GM18526 (cell line): Measurements from ENCODE around the gene WDR38.
A peak's percentile ranks its signal among the peaks of the same experiment; 100 is the strongest.

Source experiments
- POLR2A ChIP-seq: IDR thresholded peaks from 3 replicates; pipeline ENCODE4 v1.6.1; 2011; ENCODE audit not compliant: insufficient read length; ENCODE audit errors: extremely low read depth

The WDR38 gene

DNA sequence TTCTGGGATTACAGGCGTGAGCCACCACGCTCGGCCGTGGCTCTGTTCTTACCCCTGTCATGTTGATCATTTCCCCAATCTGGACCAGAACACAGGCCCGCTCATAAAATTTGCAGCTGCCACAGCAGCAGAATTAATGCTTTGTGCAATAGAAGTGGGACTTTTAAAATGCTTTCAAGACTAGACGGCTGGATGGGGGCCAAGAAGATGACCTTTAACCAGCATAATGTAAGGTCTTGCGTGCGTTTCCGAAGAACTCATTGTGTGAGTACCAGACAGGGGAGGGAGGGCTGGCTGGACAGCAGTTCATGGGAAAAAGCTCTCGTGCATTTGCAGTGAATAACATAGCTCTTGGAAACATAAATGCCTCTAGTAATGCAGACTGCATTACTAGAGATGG, 3.5 kb upstream of the WDR38 start:
- no peak for TF ChIP-seq POLR2A

DNA sequence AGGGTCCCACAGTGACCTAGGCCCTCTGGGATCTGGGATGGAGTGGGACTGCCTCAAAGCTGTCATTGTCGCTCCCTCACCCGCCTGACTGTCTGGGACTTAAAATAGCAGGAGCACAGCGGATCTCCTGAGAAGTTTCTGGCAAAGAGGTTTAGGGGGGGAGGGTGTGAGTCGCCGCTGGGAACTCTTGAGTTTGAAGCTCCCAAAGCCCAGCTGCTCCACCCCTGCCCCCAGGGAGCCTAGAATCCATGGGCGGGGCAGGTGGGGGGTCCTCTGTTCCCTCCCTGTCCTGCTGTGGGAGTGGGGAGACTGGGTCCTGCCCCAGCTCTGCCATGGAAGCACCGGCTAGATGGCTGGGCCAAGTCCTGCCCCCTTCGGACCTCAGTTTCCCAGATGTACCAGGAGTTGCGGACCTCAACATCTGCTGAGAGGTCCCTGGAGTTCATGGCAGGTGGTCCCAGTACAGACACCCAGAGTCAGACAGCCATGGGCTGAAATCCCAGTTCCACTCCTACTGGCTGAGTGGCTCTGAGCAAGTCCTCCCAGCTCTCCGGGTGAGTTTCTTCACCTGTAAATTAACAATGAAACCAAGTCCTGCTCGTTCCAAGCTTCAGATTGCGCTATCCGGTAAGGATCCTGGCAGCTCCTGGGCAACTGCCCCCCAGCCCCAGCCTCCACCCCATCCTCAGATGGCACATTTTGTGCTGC, 985 bp upstream of the WDR38 start:
- TF ChIP-seq POLR2A: no peak

- no peak for TF ChIP-seq POLR2A
Observed at GRCh38 chr9:124853605-124854143, 414 bp downstream of the WDR38 start.

DNA sequence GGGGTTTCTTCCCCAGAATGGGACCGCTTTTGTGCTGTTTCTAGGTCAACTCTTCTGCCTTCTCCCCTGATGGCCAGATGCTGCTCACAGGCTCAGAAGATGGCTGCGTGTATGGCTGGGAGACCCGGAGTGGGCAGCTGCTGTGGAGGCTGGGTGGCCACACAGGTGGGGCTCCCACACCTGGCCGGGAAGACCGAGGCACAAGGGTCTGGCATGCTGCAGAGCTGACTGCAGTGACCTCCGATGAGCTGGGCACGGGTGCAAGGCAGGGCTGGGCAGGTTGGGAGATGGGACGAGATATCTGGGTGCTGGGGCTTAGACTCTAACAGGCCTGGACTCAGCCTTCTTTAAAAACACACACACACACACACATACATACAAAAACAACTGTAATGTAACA, 901 bp downstream of the WDR38 start:
- TF ChIP-seq POLR2A: no peak

DNA sequence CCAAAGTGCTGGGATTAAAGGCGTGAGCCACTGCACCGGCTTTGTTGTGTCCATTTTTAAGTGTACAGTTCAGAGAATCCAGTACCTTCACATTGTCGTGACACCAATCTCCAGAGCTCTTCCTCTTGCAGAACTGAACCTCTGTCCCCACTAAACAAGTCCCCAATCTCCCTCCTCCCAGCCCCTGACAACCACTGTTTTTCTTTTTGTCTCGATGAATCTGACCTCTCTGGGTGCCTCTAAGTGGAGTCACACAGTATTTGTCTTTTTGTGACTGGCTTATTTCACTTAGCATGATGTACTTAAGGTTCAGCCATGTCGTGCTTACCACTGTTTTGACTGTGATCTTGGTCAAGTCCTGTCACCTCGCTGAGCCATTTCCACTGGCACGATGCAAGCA, 1.6 kb downstream of the WDR38 start:
- no peak for TF ChIP-seq POLR2A

DNA sequence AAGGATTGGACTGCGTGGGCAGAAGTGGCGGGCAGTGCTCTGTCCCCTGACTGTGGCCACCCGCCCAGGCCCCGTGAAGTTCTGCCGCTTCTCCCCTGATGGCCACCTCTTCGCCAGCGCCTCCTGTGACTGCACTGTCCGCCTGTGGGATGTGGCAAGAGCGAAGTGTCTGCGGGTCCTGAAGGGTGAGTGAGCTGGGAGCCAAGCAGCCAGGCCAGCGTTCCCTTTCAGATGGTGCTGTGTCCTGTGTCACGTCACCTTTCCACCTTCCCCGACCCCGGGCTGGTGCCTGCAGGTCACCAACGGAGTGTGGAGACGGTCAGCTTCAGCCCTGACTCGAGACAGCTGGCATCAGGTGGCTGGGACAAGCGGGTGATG, 2.3 kb downstream of the WDR38 start:
- TF ChIP-seq POLR2A: no peak

GRCh38 chr9:124855944-124856765, 2.9 kb downstream of the WDR38 start:
- TF ChIP-seq POLR2A: no peak

DNA sequence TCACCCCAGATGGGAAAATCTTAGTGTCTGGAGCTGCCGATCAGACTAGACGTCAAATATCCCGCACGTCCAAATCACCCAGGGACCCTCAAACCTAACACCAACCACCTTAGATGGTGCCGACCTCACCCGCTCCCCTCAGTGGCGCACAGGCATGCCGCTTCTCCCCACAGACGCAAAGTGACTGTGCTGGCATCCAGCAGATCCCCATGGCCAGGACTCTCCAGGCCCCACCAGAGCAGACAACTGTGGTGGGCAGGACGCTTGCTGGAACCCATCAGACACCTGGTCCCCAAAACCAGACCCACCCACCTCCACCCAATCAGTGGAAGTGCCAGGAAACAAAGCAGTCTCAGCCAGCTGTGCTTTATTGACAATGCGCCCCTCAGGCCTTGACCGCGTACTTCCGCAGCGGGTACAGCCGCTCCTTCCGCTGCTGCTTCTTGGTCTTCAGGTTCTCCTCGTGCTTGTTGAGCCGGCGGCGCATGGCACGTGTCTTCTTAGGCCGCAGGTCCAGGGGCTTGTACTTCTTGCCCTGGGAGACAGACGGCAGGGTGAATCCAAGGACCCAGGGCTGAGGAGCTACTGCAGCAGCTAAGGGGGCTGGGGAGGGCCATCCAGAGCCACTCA, 4.4 kb downstream of the WDR38 start:
- TF ChIP-seq POLR2A: no peak

DNA sequence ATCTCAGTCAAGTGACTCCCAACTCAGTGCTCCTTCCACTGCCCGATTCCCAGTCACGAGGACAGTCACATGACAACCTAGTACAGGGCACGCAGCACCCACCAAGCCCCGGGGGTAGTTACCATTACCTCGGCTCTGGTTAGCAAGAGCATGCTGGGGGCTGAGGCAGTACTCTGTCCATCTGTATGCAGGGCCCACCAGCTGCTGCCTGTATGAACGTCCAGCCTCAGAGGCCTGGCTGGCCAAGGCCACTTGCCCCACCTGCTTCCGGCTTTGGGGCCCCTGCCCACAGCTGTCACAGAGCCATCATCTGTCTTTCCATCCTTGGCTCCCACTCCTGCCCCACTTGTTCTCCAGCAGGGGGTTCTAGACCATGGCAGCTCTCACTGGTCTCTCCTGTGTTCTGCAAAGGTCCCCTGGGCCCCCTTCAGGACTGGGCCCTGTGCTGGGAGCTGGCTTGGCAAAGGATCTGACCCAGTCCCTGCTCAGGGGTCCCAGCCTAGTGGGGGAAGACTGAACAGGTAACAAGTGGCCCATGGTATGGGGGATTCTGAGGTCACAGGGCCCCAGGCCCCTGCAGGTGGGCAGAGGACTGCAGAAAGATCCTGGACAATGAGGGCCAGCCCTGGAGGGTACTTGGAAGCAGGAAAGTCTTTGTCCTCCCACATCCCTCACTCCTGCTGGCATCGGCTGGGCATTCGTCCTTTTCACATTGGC, 5.2 kb downstream of the WDR38 start:
- no peak for TF ChIP-seq POLR2A

GRCh38 chr9:124859803-124860581, 6.7 kb downstream of the WDR38 start:
- TF ChIP-seq POLR2A: no peak

DNA sequence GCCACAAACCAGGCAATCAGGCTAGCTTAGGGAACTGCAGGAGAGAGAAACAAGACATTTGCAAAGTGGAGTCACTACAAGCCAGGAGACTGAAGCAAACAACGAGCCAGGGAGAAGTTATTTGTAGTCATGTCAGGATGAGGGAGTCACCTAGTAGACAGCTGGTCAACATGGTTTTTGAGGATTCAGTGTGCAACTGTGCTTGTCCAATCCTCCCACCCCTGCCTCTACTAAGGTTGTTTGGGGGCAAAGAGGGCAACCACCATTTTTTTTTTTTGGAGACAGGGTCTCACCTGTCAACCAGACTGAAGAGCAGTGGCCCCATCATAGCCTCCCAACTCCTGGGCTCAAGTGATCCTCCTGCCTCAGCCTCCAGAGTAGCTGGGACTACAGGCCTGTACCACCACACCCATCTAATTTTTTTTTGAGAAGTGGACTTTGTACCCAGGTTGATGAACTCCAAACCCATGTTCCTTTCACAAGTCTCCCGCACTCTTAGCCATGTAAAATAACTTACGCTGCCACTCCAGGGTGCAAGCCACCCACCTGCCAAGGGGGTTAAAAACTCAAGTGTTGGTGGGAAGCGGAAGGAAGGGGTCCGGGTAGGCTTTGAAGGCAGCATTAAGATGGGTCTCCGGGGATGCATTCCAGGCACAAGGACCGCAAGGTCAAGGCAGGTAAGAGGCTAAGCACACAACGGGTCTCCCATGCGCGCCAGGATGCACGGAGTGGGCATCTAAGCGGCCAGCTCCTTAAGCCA, 7.5 kb downstream of the WDR38 start:
- TF ChIP-seq POLR2A: no peak

DNA sequence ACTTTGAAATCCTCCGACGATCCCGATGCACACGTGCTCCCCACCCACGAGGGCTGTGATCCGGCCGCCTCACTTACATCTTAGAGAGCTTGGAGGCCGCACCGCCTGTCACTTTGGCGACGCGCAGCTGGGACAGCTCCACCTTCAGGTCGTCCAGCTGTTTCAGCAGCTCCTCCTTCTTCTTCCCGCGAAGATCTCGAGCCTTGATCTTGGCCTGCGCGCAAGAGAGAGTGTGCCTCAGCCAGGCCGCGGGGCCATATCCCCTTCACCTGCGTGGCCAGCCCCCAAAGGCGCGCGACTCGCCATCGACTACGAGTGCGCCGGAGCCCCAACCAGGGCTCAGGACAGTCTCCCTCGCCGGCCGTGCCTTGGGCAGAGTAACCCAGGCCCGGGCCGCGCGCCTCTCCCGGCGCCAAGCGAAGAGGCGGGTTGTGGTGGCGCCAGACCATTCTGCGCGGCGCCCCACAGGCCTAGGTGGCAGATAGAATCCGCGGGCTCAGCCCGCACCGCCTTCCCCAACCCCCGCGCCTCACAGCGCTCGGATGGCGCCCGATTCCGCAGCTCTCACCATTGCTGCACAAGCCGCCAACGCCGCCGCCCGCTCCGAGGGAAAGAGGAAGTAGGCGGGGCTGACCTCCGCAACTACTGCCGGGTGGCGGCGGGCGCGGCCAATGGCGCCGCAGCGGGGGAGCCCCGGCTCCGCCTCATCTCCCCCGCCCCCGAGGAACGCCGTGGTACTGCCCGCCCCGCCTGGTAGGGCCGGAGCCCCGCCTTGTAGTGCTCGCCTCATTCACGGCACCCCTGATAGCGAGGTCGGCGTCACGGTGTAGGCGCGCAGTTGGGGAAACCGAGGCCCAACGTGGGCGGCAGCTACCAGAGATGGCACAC, 8.3 kb downstream of the WDR38 start, which contains the start of the genes ARPC5L and RPL35:
ARPC5L (plus strand) TSS at position 789 of the 888 bp plus-strand sequence. CDS start 7,161 bp downstream, outside the sequence.
RPL35 (minus strand) TSS at position 616 of the 888 bp plus-strand sequence; CDS start at position 571, 45 bp downstream.
- peak; percentile 98 for TF ChIP-seq POLR2A

GRCh38 chr9:124863371-124863871, 10.2 kb downstream of the WDR38 start:
- TF ChIP-seq POLR2A: no peak
